GM18502 (cell line): ENCODE results near the gene OR56B4.
"Not testable (repeated sequence)": the region's sequence is repeated elsewhere in the genome, so short reads cannot be mapped to it uniquely, and the experiment has no call there.

ENCODE experiments used
- ATAC-seq: cut with Tn5 transposase; IDR thresholded peaks from one replicate; pipeline ENCODE4 v1.9.1; 2021; ENCODE audit warnings: mild to moderate bottlenecking; ENCODE audit not compliant: unreplicated experiment, poor library complexity

OR56B4 gene

DNA sequence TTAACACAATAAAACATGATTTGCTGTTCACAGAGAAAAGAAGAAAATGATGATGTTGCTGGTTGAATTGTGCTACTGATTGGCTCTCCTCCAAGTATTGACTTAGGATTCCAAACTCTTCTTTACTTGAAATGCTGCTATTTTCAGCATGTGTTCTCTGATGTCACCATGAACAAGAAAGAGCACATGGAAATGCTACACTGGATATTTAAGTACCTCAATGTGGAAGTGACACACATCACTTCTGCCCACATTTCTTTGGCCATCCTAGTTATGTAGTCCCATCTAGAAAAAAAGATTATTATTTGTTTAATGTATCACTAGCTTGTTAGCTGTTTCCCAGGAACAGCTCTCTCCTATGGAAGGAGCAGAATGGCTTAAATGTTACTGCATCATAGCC lies 35.5 kb downstream of the OR56B4 start:
- no peak for ATAC-seq

DNA sequence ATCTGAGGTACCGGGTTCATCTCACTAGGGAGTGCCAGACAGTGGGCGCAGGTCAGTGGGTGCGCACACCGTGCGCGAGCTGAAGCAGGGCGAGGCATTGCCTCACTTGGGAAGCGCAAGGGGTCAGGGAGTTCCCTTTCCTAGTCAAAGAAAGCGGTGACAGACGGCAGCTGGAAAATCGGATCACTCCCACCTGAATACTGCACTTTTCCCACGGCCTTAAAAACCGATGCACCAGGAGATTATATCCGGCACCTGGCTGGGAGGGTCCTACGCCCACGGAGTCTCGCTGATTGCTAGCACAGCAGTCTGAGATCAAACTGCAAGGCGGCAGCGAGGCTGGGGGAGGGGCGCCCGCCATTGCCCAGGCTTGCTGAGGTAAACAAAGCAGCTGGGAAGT lies 36.3 kb downstream of the OR56B4 start:
- not testable (repeated sequence) for ATAC-seq

DNA sequence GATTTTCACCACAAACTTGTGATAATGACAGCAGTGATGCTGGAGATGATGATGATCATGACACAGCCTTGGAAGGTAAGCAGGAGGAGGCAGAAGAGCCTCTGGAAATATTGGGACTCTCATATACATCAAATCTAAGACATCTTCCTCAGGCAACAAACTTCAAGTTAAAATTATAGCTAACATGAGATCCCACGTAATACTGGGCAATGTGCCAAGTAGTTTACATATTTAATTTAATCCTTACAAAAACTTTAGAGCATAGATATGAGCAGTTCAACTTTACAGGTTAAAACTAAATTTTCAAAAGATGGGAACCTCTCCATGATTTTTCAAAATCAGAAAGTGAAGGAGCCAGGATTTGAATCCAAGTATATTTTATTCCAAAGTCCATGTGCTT lies 43.6 kb downstream of the OR56B4 start:
- no peak for ATAC-seq

DNA sequence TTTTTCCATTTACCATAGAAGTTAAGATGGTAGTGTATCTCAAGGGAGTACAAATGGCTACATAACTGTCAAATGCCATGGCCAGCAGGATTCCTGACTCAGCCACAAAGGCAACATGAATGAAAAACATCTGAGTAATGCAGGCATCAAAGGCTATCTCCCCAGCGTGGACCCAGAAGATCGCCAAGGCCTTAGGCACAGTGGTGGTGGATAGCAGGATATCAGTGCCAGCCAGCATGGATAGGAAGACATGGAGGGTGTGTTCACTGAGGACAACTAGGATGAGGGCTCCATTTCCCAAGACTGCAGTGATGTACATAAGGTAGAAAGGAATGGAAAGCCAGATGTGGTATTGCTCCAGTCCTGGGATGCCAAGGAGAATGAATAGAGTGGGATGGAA lies 44.6 kb downstream of the OR56B4 start:
- ATAC-seq = no peak

DNA sequence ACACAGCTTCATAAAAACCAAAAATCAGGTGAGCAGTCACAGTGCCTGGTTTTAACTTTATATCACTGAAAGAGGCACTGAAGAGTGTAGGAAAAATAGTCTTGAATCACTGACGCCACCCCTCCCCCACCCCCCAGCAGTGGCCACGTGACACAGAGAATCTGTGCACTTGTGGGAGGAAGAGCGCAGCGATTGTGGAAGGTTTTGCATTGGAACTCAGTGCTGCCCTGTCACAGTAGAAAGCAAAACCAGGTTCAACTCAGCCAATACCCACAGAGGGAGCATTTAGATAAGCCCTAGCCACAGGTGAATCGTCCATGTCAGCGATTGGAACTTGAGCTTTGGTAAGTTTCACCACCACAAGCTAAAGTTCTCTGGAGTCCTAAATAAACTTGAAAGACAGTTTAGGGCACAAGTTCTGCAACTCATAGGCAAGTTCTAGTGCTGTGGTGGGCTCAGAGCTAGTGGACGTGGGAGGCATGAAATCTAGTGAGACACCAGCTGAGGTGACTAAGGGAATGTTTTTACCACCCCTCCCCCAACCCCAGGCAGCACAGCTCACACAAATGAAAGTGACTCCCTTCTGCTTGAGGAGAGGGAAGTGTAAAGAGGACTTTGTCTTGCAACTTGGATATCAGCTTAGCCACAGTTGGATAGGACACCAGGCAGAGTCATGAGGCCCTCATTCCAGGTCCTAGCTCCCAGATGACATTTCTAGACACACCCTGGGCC lies 49.3 kb downstream of the OR56B4 start:
- ATAC-seq = no peak
